Adrenal gland (tissue), 12 donors: ENCODE data around the gene TMEM163. TPM values are rescaled to one million over a fixed set of nuclear protein-coding genes. Genes with fewer than 3 reads are reported as not detected.
A peak's percentile ranks its signal among the peaks of the same experiment; 100 is the strongest.
"Not testable (repeated sequence)": the region's sequence is repeated elsewhere in the genome, so short reads cannot be mapped to it uniquely, and the experiment has no call there.

ENCODE experiments used
- DNase-seq, 7 donors: peaks; one replicate each; pipeline ENCODE4 v3.0.0-alpha.2; 2019 to 2020
- H3K27ac ChIP-seq, 5 donors: fragments of 200-600 bp; sonication (generic) in 4 of 5; 1 replicate in 3 of 5; 2 replicates in 2 of 5; pipeline versions ENCODE4 v1.5.1 to v1.8.0; 2016 to 2020; ENCODE audit warnings: mild to moderate bottlenecking in 1 of 5
- H3K27me3 ChIP-seq: fragments of 200-600 bp; 2 replicates; pipeline ENCODE4 v1.8.0; 2021
- H3K36me3 ChIP-seq, 2 donors: fragments of 200-600 bp; replicated peaks in 1 of 2; 1 replicate in 1 of 2; 2 replicates in 1 of 2; pipeline versions ENCODE4 v1.5.1 to v1.8.0; 2018 to 2022
- H3K4me1 ChIP-seq, 2 donors: fragments of 200-600 bp; replicated peaks in 1 of 2; 1 replicate in 1 of 2; 2 replicates in 1 of 2; pipeline versions ENCODE4 v1.5.1 to v1.8.0; 2018 to 2021
- H3K4me3 ChIP-seq, 4 donors: fragments of 200-600 bp; sonication (generic) in 3 of 4; one replicate each; pipeline ENCODE4 v1.5.1; 2016 to 2018
- H3K9me3 ChIP-seq, 3 donors: fragments of 200-600 bp; sonication (generic) in 1 of 3; replicated peaks in 1 of 3; 1 replicate in 2 of 3; 2 replicates in 1 of 3; pipeline versions ENCODE4 v1.5.1 to v1.8.0; 2016 to 2021
- CTCF ChIP-seq, 6 experiments: fragments of 450-650 bp in 4 of 6; fragments of 200-600 bp in 2 of 6; sonication (generic) in 1 of 6; IDR thresholded peaks; 1 replicate in 5 of 6; 2 replicates in 1 of 6; pipeline versions ENCODE4 v1.5.1 to v1.8.0; 2016 to 2021; ENCODE audit warnings: antibody characterized with exemption in 6 of 6, mild to moderate bottlenecking in 2 of 6, moderate library complexity in 1 of 6
- POLR2A ChIP-seq, 2 donors: fragments of 450-650 bp; IDR thresholded peaks; one replicate each; pipeline ENCODE4 v1.6.1; 2017; ENCODE audit warnings: antibody characterized with exemption in 2 of 2, mild to moderate bottlenecking in 2 of 2, moderate library complexity in 1 of 2
- WGBS, 4 donors: extraction: QIAGEN DNeasy Blood & Tissue Kit in 2 of 4; methylation state at CpG; one replicate each; pipeline versions ENCODE4 v1.1.5 to v1.1.7; 2013 to 2017; 5-methylcytosine and 5-hydroxymethylcytosine counted together
- intact Hi-C, 2 donors: fragments of 100-400 bp; cut with DNase I; formaldehyde crosslinking; loops; one replicate each; pipeline versions ENCODE4 v1.14.1 to v1.15.0; 2022 to 2023
- polyA plus RNA-seq, 3 donors: library from polyadenylated mRNA; stranded (reverse); fragments of 200-250 nt in 2 of 3; fragments of 350-450 nt in 1 of 3; fragmentation: Illumina TruSeq in 1 of 3; extraction: RNeasy Lipid Tissue Mini Kit (QIAGEN cat#74804) in 1 of 3; gene quantifications; one replicate each; pipeline ENCODE4 v1.2.3, GENCODE V29; 2013 to 2014
- total RNA-seq, 9 donors: library from RNA; depleted of rRNA in 4 of 9; stranded (reverse); fragments of >200 nt in 4 of 9; fragments of 120-200 nt in 1 of 9; fragmentation: NEBNext Ultra II Directional in 1 of 9; extraction: Animal tissue kit (Norgen Biotek cat#: 25700) in 1 of 9; gene quantifications; one replicate each; pipeline versions ENCODE4 v1.1.0 to v1.2.4, GENCODE V29; 2013 to 2023
- donor health status: healthy with polysubstance abuse.
- donor health status: Bipolar disorder and iron deficiency.
- donor health status: DM: yes; HTN: yes; CAD: no.
- donor health status: DM: no; HTN: no; CAD: no.
- donor health status: DM: no; HTN: no; CAD: no.
- donor health status: DM: yes; HTN: yes; CAD: no.

Gene TMEM163
- total and polyA plus RNA-seq, 12 donors: 3.6 to 21.6 (median 9.5) TPM

DNA sequence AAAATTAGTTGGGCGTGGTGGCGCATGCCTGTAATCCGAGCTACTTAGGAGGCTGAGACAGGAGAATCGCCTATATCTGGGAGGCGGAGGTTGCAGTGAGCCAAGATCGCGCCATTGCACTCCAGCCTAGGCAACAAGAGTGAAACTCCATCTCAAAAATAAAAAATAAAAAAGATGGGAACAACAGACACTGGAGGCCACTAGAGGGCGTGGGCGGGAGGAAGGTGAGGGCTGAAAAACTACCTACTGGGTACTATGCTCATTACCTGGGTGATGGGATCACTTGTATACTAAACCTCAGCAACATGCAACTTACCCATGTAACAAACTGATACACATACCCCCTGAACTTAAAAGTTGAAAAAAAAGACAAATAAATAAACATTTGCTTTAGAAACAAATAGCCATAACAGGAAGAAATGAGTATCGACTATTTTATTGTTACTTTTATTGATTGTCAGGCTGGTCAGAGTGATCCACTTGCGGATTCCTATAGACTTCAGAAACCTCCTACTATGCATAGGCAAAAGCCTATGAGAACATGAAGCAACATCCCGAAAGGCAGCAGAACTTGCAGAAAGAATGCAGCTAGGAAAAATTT lies 61.0 kb downstream of the TMEM163 start:
- TF ChIP-seq POLR2A (IDR thresholded peaks at IDR 0.05) (no peak), CTCF (IDR thresholded peaks at IDR 0.05) (peak; percentile 15 to 56 (median 52))
- WGBS, 4 donors: 69 to 83% (median 79%) methylated on average over 12 of the region's 12 CpGs
- Histone ChIP-seq H3K36me3 (no peaks in the 10 kb centered on the region), H3K4me1 (no peaks in the 10 kb centered on the region), H3K27ac (no peak overlapping the region), H3K27me3 (no peaks in the 10 kb centered on the region), H3K4me3 (no peak overlapping the region), H3K9me3 (no peaks in the 10 kb centered on the region)
- intact Hi-C loops: no loop called here
- no peak for DNase-seq

GRCh38 chr2:134656391-134656790 lies 62.4 kb downstream of the TMEM163 start:
- H3K9me3 ChIP-seq, H3K36me3 ChIP-seq, H3K27me3 ChIP-seq, H3K4me1 ChIP-seq, H3K4me3 ChIP-seq, intact Hi-C loops, DNase-seq, H3K27ac ChIP-seq: not testable (repeated sequence)
- 87 to 99% (median 95%) methylated on average over 7 to 8 of the region's 15 CpGs for WGBS, 4 donors

- TF ChIP-seq POLR2A (IDR thresholded peaks at IDR 0.05) (no peak), CTCF (IDR thresholded peaks at IDR 0.05) (no peak)
- no peaks in the 10 kb centered on the region for H3K36me3 ChIP-seq
- no peaks in the 10 kb centered on the region for H3K9me3 ChIP-seq
- 82 to 87% (median 83%) methylated on average over 5 of the region's 5 CpGs for WGBS, 4 donors
- H3K27me3 ChIP-seq: no peaks in the 10 kb centered on the region
- no peak overlapping the region for H3K4me3 ChIP-seq
- no peak for DNase-seq
- intact Hi-C loops: no loop called here
- no peaks in the 10 kb centered on the region for H3K4me1 ChIP-seq
- H3K27ac ChIP-seq: no peak overlapping the region
Measured at GRCh38 chr2:134648586-134648985, 70.2 kb downstream of the TMEM163 start.

GRCh38 chr2:134647607-134648256 lies 71.1 kb downstream of the TMEM163 start:
- TF ChIP-seq POLR2A (IDR thresholded peaks at IDR 0.05) (no peak), CTCF (IDR thresholded peaks at IDR 0.05) (no peak)
- DNase-seq: peak in 1 of 7 donors; percentile 14
- intact Hi-C loops: no loop called here

DNA sequence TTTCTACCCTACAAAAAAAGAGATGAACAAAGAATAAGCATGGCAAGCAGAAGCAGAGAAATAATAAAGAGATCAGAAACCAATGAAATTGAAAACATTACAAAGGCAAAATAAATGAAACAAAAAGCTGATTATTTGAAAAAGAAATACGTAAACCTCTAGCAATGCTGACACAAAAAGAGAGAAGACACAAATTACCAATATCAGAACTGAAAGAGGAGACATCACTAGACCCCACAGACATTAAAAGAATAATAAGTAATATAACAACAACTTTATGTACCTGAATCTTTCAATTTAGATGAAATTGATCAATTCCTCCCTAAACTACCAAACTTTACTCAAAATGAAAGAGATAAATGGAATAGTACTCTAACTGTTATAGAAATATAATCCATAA lies 75.9 kb downstream of the TMEM163 start:
- H3K27ac ChIP-seq: no peak overlapping the region
- no peak for DNase-seq
- H3K27me3 ChIP-seq: no peaks in the 10 kb centered on the region
- no peaks in the 10 kb centered on the region for H3K9me3 ChIP-seq
- H3K4me1 ChIP-seq: no peaks in the 10 kb centered on the region
- H3K36me3 ChIP-seq: no peaks in the 10 kb centered on the region
- TF ChIP-seq CTCF (IDR thresholded peaks at IDR 0.05): no peak
- no peak for TF ChIP-seq POLR2A (IDR thresholded peaks at IDR 0.05)
- intact Hi-C loops: no loop called here
- WGBS, 4 donors: 89 to 95% (median 91%) methylated on average over 1 of the region's 1 CpG
- no peak overlapping the region for H3K4me3 ChIP-seq

More at GRCh38 chr2:134647607-134648256, 71.1 kb downstream of the TMEM163 start:
- WGBS, 4 donors: 71 to 88% (median 86%) methylated on average over 5 to 10 of the region's 10 CpGs
- Histone ChIP-seq H3K27me3 (no peaks in the 10 kb centered on the region), H3K36me3 (no peaks in the 10 kb centered on the region), H3K4me3 (no peak overlapping the region), H3K4me1 (no peaks in the 10 kb centered on the region), H3K27ac (no peak overlapping the region), H3K9me3 (no peaks in the 10 kb centered on the region)
